ENCODE results near the gene COL8A2.

- TF ChIP-seq POLR2A (IDR thresholded peaks at IDR 0.05): no peak
- no peak for TF ChIP-seq CTCF (IDR thresholded peaks at IDR 0.05)
- TF ChIP-seq POLR2AphosphoS5 (IDR thresholded peaks at IDR 0.05): no peak
Measured at GRCh38 chr1:36108314-36108713, 16.7 kb downstream of the COL8A2 start.
